Measurements from ENCODE around the gene IGFBP6.

Gene IGFBP6

DNA sequence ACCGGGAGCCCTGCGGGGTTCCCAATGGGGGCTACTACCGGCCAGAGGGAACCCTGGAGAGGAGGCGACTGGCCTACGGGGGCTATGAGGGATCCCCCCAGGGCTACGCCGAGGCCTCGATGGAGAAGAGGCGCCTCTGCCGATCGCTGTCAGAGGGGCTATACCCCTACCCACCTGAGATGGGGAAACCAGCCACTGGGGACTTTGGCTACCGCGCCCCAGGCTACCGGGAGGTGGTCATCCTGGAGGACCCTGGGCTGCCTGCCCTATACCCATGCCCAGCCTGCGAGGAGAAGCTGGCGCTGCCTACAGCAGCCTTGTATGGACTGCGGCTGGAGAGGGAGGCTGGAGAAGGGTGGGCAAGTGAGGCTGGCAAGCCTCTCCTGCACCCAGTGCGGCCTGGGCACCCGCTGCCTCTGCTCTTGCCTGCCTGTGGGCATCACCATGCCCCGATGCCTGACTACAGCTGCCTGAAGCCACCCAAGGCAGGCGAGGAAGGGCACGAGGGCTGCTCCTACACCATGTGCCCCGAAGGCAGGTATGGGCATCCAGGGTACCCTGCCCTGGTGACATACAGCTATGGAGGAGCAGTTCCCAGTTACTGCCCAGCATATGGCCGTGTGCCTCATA is 37.9 kb upstream of the IGFBP6 start:
- no peak for DNase-seq (ENCODE audit: low read depth in 2 of 2)

DNA sequence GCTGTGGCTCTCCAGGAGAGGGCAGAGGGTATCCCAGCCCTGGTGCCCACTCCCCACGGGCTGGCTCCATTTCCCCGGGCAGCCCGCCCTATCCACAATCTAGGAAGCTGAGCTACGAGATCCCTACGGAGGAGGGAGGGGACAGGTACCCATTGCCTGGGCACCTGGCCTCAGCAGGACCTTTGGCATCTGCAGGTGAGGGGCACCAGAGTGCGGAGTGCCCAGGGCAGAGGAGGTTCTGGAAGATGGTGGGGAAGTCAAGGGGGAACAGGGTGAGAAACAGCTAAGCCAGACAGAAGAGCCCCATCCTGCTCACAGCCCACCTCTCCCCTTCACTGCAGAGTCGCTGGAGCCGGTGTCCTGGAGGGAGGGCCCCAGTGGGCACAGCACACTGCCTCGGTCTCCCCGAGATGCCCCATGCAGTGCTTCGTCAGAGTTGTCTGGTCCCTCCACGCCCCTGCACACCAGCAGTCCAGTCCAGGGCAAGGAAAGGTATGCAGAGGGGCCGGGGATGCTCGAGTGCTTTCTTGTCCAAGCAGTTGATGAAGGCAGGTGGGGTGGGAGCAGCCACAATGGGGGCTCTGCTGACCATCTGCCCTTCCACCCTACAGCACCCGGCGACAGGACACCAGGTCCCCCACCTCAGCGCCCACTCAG is 37.3 kb upstream of the IGFBP6 start:
- no peak for DNase-seq (ENCODE audit: low read depth in 2 of 2)

DNA sequence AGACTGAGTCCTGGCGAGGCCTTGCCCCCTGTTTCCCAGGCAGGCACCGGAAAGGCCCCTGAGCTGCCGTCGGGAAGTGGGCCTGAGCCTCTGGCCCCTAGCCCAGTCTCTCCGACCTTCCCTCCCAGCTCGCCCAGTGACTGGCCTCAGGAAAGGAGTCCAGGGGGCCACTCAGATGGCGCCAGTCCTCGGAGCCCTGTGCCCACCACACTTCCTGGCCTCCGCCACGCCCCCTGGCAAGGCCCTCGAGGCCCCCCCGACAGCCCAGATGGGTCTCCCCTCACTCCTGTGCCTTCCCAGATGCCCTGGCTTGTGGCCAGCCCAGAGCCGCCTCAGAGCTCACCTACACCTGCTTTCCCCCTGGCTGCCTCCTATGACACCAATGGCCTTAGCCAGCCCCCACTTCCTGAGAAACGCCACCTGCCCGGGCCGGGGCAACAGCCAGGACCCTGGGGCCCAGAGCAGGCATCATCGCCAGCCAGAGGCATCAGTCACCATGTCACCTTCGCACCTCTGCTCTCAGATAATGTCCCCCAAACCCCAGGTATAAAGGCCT is 36.7 kb upstream of the IGFBP6 start:
- DNase-seq (ENCODE audit: low read depth in 2 of 2) = no peak

DNA sequence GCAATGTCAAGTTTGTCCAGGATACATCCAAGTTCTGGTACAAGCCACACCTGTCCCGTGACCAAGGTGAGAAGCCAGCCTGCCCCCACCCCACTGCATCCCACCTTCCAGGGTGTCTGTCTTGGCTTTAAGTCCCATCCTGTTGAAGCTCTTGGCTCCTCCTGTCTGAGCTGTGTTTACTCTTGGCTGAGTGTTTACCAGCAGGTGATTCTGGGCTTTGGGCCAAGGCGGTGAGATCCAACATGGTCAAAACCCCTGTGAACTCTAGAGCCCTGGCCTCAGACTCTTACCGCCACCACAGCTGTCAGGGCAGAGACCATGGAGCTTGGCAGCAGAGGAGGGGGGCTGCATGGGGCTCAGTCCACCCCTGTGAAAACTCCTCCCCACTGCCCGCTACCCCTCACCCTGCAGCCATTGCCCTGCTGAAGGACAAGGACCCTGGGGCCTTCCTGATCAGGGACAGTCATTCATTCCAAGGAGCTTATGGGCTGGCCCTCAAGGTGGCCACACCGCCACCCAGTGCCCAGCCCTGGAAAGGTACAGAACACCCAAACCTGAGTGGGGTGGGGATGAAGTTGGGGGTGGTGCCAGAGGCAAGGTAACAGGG is 36.0 kb upstream of the IGFBP6 start:
- no peak for DNase-seq (ENCODE audit: low read depth in 2 of 2)

DNA sequence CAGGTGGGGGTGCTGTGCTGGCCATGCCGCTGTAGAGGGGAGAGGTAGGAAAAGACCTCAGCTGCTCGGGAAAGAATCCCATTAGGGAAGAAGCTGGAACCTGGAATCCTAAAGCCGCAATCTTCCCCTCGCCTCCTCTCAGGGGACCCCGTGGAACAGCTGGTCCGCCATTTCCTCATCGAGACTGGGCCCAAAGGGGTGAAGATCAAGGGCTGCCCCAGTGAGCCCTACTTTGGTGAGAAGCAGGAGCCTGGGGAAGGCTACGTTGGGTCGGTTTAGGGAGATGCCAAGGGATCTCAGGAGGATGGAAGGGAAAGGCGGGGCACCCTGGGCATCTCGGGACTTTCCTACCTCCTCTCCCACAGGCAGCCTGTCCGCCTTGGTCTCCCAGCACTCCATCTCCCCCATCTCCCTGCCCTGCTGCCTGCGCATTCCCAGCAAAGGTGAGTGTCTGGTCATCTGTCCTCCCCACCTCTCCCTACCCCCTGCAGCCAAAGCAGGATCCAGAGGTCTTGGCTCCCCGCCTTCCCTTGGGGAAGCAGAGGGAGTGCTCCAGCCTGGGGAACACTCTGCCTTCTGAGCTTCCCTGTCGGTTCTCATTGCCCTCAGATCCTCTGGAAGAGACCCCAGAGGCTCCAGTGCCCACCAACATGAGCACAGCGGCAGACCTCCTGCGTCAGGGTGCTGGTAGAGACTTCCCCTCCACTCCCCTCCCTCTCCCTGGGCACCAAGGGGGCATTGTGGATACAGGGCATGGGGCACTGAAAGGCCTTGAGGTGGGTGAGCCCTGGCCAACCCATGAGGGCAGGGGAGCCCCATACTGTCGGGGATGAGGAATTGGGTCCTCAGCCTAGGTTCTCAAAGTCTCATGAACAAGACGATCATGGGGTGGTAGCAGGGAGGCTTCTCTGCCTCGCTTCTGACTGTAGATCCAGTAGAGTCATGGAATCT is 35.2 kb upstream of the IGFBP6 start:
- no peak for DNase-seq (ENCODE audit: low read depth in 2 of 2)

DNA sequence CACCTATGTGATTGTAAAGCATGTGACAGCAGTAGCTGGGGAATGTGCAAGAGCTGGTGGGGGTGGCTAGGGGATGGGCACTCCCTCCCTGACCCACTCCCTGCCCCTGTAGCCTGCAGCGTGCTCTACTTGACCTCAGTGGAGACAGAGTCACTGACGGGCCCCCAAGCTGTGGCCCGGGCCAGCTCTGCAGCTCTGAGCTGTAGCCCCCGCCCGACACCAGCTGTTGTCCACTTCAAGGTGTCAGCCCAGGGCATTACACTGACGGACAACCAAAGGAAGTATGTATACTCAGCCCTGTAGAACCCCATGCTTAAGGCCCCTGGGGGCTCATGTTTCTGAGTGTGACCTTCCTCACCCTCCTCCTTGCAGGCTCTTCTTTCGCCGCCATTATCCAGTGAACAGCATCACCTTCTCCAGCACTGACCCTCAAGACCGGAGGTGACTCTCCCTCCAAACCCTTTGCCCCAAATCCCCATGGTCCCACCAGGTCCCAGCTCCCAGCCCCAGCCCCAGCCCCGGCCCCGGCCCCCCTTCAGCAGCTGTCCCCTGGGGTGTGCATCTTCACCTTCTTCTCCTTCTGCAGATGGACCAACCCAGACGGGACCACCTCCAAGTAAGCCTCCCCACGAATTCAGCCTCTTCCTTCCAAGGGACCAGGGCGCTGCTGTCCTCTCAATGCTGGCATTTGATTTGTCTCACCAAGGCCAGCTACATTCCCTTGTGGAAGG is 34.3 kb upstream of the IGFBP6 start:
- DNase-seq (ENCODE audit: low read depth in 2 of 2) = no peak

DNA sequence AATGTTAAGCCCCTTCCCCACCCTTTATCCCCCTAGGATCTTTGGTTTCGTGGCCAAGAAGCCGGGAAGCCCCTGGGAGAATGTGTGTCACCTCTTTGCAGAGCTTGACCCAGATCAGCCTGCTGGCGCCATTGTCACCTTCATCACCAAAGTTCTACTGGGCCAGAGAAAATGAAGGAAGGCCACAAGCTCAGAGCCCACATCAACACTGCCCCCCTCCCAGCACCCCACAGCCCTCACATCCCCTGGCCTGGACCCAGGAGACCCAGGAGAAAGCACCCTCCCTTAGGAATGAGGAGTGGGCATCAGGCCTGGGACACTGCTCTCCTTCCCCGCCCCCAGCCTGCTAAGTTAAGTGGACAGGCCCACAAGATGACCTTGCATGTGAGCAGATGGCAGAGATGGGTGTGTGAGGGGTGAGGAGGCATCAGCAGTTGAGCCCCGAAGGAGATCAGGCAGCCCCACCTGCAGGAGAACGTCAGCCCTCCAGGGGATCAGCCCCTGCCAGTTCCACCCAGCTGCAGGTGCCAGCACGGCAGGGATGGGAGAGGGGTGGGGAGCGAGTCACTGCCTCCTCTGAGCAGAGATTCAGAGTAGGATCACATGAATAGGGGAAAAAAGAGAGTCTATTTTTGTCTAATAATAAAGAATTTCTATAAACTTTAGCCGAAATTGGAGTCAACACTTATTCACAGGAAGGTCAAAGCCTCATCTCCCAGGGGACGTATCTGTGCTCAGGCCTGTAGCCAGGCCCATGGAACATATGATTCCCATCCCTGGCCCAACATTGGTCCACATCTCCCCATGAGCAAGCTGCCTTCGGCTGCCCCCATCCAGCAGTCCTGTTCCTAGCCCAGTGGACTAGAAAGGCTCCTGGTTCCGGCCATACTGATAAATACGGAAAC is 33.5 kb upstream of the IGFBP6 start:
- no peak for DNase-seq (ENCODE audit: low read depth in 2 of 2)

DNA sequence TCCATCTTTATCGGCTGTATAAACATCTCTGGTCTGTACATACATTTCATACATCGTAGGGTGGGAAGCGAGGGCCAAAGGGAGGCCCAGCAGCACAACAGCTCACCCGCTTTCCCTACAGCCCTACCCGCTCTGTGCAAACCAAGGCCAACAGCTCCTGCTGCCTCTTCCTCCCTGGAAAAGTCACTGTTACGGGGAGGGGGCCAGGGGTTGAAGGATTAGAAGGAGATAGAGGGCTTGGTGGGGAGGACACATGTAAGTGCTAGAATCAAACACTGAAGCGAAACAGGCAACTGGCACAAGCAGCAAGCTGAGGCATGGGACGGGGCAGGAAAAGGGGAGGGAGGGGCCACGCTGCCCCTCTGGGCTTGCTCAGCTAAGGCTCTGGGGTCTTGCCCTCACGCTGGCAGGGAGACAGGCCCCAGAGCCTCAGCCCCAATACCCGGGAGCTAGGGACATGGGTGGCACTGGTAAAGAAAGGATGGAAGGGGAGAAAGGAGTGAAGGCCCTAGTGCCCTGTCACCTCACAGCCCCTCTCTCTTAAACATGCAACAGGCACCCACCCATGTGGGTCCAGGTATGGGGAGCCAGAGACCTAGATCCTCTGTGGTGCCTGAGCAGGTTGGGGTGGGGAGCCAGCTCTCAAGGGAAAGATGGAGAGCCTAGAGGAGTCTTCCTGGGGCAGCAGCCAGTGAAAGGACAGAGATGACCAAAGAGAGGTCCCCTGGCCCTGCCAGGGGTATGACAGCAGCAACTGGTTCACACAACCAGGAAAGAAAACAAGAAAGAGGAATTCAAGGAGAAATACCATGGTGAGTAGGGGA is 32.6 kb upstream of the IGFBP6 start:
- DNase-seq (ENCODE audit: low read depth in 2 of 2) = no peak

DNA sequence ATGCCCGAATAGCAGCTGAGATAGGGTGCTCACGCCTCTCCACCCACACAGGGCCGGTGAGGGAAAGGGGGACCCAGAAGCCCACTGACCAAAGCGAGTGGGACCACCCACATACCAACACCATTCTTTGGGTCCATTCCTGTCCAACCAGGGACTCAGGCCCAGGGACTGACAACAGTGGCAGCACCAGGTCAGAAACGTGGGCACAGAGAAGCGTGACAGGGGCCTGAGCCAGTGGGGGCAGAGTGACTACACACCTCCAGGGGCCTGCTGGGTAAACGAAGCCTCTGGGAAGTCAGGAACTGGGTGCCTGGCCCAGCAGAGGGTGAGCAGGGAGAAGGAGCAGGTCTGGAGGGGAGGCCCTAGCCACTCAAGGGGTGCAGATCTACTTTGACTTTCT is 32.0 kb upstream of the IGFBP6 start:
- DNase-seq (ENCODE audit: low read depth in 2 of 2) = no peak

DNA sequence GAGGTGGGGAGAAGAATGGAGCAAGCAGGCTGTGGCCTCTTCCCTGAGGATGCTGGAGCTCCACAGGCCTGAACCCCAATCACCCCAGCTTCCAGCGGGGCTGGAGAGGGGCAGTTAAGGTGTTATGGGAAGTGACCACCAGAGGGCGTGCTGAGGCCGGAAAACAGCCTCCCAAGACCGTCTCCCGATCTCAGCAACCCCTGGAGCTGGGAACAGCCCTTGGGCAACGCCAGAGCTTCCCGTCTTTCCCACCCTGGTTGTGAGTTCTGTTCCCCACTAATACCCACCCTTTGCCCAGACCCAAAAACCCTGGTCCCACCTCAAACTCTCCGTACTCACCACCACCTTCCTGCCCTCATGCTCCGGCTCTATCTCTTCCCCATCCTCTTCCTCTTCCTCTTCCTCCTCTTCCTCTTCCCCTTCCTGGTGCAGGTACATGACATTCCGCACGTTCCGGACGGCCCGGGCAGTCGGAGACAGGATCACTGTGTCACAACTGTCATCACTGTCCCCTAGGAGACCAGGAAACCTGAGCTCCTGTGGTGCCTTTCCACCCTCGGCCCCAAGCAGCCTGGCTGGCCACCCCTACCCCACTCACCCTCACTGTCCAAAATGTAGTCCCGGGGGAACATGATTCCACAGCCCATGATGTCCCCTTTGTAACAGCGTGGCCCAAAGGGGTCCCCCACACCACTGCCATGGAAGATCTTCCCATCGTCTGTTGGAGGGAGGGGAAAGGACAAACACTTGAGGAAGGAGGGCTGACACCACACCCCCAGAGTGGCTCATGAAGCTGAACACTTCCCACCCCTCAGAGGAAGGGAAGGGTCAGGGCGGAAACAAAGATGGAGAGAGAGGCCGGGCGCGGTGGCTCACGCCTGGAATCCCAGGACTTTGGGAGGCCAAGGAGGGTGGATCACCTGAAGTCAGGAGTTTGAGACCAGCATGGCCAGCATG is 31.2 kb upstream of the IGFBP6 start:
- peak; percentile 58 to 67 for DNase-seq (ENCODE audit: low read depth in 2 of 2)

DNA sequence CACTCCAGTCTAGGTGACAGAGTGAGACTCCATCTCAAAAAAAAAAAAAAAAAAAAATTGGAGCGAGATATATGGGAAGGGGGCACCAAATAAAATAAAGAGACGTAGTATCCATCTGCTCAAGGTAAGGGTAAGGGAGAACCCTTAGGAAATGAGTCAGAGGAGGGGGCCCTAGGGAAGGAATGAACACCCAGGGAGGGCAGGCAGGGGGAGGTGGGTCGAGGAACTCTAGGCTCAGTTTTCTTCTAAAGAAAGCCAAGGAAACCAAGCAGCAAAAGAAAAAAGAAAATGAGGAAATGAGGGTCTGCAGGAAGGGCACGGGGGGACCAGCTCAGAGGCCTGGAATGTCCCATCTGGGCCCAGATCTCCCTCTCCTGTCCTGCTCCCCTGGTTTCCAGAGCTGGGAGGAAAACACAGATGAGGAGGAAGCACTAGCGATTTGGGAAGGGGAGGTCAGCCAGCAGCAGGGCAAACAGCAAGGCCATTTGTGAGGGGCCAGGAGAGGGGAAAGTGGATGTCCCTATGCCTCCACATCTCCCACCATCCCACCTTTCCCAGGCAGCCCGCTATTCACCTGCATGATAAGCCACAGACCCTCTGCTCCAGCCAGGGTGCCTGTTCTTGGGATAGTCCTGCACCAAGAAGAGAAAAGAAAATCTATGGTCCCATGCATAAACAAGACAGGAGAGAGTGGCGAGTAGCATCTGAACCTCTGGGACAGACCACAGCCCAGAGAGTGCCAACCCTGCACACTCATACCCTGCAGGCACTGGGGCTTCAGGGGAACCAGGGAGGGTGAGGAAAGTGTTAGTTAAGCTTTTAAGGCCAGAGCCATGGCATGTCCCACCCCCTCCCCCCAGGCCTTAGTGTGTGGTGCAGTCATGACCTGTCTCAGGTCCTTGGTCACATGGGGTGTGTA is 30.1 kb upstream of the IGFBP6 start:
- no peak for DNase-seq (ENCODE audit: low read depth in 2 of 2)

DNA sequence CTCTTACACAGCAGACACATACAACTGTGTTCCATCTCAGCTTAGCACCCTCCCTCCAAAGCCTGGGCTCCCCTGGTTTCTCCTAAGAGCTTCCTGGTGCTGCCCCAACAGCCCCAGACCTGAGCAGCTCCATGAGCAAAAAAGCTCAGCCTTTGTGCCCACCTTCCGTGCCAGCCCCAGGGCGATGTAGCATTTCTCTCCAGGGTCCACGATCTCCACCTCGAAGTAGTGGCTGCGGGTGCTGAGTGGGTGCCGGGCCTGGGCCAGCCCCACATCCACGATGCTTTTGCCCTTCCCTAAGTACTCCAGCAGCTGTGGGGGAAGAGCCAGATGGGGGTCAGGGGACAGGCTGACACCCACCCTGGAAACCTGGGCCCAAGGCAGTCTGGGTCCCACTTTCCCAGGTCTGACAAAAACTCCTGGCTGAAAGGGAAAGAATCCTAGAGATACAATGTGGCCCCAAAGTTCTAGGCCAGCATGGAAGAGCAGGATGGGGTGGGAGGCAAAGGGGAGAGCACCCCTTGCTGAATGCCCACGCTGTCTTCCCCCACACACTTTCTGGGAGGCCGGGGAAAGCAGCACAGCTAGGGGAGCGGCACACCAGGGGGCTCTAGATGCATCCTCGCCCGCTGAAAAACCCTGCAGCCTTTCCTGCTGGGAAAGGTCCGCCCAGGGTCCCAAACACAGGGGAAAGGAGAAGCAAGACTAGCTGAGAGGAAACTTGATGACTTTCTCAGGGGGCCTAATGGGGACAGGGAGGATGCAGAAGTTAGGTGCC is 29.3 kb upstream of the IGFBP6 start:
- DNase-seq (ENCODE audit: low read depth in 2 of 2) = no peak

DNA sequence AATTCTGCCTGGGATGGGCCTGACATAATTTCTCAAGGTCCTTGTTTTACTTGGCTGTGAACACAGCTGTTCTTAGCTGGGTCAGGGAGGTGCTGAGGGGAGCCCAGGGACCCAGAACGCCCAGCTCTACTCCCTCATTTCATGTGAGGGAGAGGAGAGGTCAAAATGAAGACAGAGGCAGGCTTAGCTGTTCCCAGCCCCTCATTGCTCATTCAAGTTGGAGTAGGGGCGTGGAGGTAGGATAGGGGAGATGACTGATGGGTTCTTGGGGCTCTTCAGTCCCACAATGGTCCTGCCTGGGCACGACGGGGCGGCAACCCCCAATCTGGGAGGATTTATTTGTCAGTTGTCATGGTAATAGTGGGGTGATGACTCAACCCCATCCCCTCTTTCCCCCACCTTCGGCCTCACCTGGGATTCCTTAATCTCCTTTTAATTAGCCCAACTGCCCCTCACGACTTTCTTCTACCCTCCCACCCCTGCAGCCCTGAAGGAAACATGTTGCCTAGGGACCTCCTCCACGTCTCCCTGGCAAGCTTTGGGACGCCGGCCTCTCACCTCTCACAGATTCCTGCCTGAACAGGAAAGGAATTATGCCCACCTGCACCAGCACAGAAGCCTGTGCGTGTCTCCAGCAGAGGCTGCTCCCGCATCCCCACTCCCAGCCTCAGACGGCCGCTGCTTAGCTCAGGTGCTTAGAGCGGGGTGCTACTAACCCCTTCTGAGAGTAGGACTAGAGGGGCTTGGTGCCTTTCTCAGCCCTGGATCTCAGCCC is 28.5 kb upstream of the IGFBP6 start:
- no peak for DNase-seq (ENCODE audit: low read depth in 2 of 2)

DNA sequence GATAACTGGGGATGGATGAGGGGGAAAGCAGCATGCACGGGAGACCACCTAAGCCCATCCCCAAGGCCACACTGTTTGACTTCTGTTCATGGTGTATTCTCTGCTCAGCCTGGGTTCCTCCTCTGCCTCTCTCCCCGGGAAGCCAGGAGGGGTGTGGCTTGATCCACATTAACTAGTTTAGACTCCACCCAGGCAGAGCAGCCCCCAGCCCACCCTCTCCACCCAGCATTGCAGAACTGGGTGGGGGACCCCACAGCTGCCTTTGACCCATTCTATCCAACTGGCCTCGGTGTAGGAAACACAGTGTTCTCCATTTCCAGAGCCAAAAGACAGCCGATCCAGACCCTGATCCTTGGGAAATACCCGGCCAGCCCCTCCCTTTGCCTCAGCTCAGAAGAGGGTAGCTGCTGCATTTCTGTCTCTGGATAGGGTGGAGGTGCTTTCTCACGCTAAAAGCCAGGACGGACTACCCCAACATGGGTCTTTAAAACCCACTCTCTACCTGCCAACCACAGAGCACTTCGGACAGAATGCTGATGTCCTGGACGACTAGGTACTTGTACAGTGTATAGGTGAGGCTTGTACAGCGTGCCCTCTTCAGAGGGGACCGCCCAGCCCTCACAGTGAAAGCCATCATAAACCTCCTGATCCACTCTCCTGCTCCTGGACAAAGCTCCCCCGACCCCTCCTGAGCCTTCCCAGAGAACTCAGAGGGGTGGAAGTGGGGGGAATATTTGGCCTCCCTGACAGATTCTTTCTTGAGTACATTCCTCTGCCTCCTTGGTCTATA is 27.7 kb upstream of the IGFBP6 start:
- DNase-seq (ENCODE audit: low read depth in 2 of 2) = no peak

All from stimulated activated CD4-positive, alpha-beta T cell treated with anti-CD3 and anti-CD28 coated beads, Interleukin-1b, Interleukin-23, amount 100 ng/mL, for 4 hours (primary cell).